Psoas muscle (tissue), 8 donors: ENCODE data around the gene SETD4. TPM values are rescaled to one million over a fixed set of nuclear protein-coding genes. Genes with fewer than 3 reads are reported as not detected.

Experiments used
- ATAC-seq, 4 donors: fragments of 200-7000 bp; cut with Tn5 transposase; one replicate each; pipeline ENCODE4 v1.9.1; 2020; ENCODE audit warnings: moderate library complexity in 3 of 4, mild to moderate bottlenecking in 2 of 4
- DNase-seq, 2 donors: peaks; one replicate each; pipeline ENCODE4 v3.0.0-alpha.2; 2020
- H3K27ac ChIP-seq: fragments of 200-600 bp; one replicate; pipeline ENCODE4 v1.8.0; 2022
- H3K27me3 ChIP-seq, 3 donors: fragments of 200-600 bp in 1 of 3; one replicate each; pipeline versions ENCODE4 v1.6.1 to v1.8.0; 2013 to 2022; ENCODE audit warnings: low read length in 2 of 3, mild to moderate bottlenecking in 2 of 3, moderate library complexity in 1 of 3; ENCODE audit not compliant: insufficient read depth in 3 of 3
- H3K36me3 ChIP-seq, 2 donors: fragments of 200-600 bp in 1 of 2; one replicate each; pipeline versions ENCODE4 v1.6.1 to v1.8.0; 2013 to 2022; ENCODE audit warnings: low read depth in 1 of 2, mild to moderate bottlenecking in 1 of 2, moderate library complexity in 1 of 2; ENCODE audit not compliant: insufficient read depth in 1 of 2
- H3K4me1 ChIP-seq: fragments of 200-600 bp; one replicate; pipeline ENCODE4 v1.8.0; 2022
- H3K4me3 ChIP-seq: fragments of 200-600 bp; one replicate; pipeline ENCODE4 v1.8.0; 2022; ENCODE audit warnings: mild to moderate bottlenecking
- H3K9me3 ChIP-seq: fragments of 200-600 bp; one replicate; pipeline ENCODE4 v1.8.0; 2022
- WGBS, 3 donors: extraction: QIAGEN DNeasy Blood & Tissue Kit; methylation state at CpG; one replicate each; pipeline versions ENCODE4 v1.1.6 to v1.1.7; 2013; 5-methylcytosine and 5-hydroxymethylcytosine counted together
- intact Hi-C, 2 donors: fragments of 100-400 bp; cut with DNase I; formaldehyde crosslinking; loops; one replicate each; pipeline versions ENCODE4 v1.11.0 to v1.14.2; 2022
- polyA plus RNA-seq, 3 donors: library from polyadenylated mRNA; stranded (reverse); fragments of 200-250 nt; gene quantifications; one replicate each; pipeline ENCODE4 v1.2.3, GENCODE V29; 2013
- total RNA-seq, 4 donors: library from RNA; stranded (reverse); fragmentation: NEBNext Ultra II Directional in 2 of 4; extraction: Animal tissue kit (Norgen Biotek cat#: 25700) in 2 of 4; gene quantifications; one replicate each; pipeline versions ENCODE4 v1.2.1 to v1.2.4, GENCODE V29; 2021 to 2023
- TF ChIP-seq, protein P1 (sequence below): fragments of 200-600 bp; IDR thresholded peaks from one replicate; pipeline ENCODE4 v1.8.0; 2022; ENCODE audit warnings: antibody characterized with exemption
- donor health status: healthy with polysubstance abuse.
- donor health status: DM: no; HTN: no; CAD: no; lungs with moderate emphysema.
- donor health status: Bipolar disorder and iron deficiency.
- donor health status: healthy.
- donor health status: DM: yes; HTN: yes; CAD: no.
- donor health status: DM: no; HTN: no; CAD: no.
- donor health status: DM: no; HTN: no; CAD: no.
- donor health status: DM: yes; HTN: yes; CAD: no.

SETD4 gene
- total and polyA plus RNA-seq, 7 donors: 6.5 to 17.9 (median 11.6) TPM

DNA sequence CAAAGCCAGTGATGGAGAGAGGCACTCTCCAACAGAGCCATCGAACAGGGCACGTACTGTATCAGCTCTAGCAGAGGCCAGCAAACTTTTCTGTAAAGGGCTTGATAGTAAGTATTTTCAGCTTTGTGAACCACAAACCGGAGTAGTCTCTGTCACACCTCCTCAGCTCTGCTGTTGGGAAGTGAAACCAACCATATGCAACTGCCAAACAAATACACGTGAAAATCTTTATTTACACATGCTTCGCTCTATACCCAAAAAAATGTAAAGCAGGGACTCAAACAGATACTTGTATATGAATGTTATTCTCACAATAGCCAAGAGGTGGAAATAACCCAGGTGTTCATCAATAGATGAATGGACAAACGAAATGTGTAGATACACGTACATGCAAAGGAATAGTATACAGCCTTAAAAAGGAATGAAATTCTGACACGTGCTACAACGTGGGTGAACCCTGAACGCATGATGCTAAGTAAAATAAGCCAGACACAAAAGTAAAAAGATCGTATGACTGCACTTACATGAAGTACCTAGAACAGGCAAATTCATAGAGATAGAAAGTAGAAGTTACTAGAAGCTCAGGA is 39.0 kb downstream of the SETD4 start:
- Histone ChIP-seq H3K27me3 (no peaks in the 10 kb centered on the region), H3K4me3 (no peak overlapping the region), H3K36me3 (no peaks in the 10 kb centered on the region), H3K4me1 (no peaks in the 10 kb centered on the region), H3K27ac (no peak overlapping the region), H3K9me3 (no peaks in the 10 kb centered on the region)
- 95 to 96% (median 96%) methylated on average over 11 of the region's 11 CpGs for WGBS, 3 donors
- TF ChIP-seq, protein P1, sequence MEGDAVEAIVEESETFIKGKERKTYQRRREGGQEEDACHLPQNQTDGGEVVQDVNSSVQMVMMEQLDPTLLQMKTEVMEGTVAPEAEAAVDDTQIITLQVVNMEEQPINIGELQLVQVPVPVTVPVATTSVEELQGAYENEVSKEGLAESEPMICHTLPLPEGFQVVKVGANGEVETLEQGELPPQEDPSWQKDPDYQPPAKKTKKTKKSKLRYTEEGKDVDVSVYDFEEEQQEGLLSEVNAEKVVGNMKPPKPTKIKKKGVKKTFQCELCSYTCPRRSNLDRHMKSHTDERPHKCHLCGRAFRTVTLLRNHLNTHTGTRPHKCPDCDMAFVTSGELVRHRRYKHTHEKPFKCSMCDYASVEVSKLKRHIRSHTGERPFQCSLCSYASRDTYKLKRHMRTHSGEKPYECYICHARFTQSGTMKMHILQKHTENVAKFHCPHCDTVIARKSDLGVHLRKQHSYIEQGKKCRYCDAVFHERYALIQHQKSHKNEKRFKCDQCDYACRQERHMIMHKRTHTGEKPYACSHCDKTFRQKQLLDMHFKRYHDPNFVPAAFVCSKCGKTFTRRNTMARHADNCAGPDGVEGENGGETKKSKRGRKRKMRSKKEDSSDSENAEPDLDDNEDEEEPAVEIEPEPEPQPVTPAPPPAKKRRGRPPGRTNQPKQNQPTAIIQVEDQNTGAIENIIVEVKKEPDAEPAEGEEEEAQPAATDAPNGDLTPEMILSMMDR: no peak
- DNase-seq: no peak
- ATAC-seq: no peak
- intact Hi-C loops: no loop called here

DNA sequence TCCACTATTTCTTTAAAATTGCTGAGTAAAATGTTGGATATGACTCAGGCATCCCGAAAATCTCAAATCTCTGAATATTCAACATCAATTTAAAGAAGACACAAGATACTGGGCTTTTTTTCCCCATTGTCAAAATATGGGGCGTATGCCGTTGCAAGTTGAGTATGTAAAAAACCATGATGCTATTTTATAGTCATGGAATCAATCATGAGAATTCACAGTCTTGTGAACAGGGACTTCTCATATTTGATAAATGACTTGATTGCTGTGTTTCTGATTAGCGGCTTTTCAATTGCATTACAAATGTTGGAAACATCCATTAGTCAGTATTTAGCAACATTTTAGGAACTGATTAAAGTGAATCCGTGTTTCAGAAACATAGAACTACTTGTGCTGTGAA is 45.3 kb downstream of the SETD4 start:
- Histone ChIP-seq H3K27ac (no peak overlapping the region), H3K4me3 (no peak overlapping the region), H3K9me3 (no peaks in the 10 kb centered on the region), H3K4me1 (no peaks in the 10 kb centered on the region), H3K36me3 (no peaks in the 10 kb centered on the region), H3K27me3 (no peaks in the 10 kb centered on the region)
- intact Hi-C loops: no loop called here
- TF ChIP-seq, protein P1: no peak
- WGBS, 3 donors: 85 to 90% (median 85%) methylated on average over 5 of the region's 5 CpGs
- no peak for ATAC-seq
- DNase-seq: no peak

DNA sequence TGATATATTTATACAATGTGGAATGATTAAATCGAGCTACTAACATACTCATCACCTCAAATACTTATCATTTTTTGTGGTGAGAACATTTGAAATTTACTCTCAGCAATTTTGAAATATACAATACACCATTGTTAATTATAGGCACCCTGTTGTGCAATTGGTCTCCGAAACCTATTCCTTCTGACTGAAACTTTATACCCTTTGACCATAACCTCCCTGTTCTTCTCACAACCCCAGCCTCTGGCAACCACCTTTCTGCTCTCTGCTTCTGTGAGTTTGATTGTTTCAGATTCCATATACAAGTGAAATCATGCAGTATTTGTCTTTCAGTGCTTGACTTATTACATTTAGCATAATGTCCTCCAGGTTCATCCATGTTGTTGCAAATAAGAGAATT is 49.5 kb downstream of the SETD4 start:
- Histone ChIP-seq H3K4me1 (no peaks in the 10 kb centered on the region), H3K27ac (no peak overlapping the region), H3K27me3 (no peaks in the 10 kb centered on the region), H3K9me3 (no peaks in the 10 kb centered on the region), H3K36me3 (no peaks in the 10 kb centered on the region), H3K4me3 (no peak overlapping the region)
- TF ChIP-seq, protein P1: no peak
- peak in 1 of 4 donors; percentile 68 for ATAC-seq
- intact Hi-C loops: no loop called here
- no peak for DNase-seq
- 35 to 51% (median 50%) methylated on average over 2 of the region's 2 CpGs for WGBS, 3 donors

DNA sequence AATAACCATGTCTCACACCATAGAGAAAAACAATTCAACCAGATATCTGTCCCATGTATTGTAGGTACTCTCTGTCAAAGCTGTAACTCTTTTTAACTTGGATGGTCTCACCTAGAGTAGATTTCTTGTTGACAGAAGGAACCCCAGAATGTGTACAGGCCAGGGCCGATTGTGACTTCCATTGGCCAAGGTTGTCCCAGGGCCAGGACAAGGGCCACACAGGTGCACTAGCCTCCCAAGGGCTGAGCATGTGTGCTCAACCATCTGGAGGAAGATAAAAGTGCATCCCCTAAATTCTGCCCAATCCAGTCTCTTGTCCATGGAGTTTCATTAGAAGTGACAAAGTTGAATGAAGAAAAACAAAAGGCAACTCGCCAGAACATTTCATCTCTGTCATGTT is 51.8 kb downstream of the SETD4 start:
- DNase-seq (no peak), ATAC-seq (no peak)
- Histone ChIP-seq H3K27me3 (no peaks in the 10 kb centered on the region), H3K27ac (no peak overlapping the region), H3K36me3 (no peaks in the 10 kb centered on the region), H3K4me1 (no peaks in the 10 kb centered on the region), H3K9me3 (no peaks in the 10 kb centered on the region), H3K4me3 (no peak overlapping the region)
- intact Hi-C loops: no loop called here
- 82 to 84% (median 83%) methylated on average over 2 of the region's 2 CpGs for WGBS, 3 donors
- TF ChIP-seq, protein P1: no peak

DNA sequence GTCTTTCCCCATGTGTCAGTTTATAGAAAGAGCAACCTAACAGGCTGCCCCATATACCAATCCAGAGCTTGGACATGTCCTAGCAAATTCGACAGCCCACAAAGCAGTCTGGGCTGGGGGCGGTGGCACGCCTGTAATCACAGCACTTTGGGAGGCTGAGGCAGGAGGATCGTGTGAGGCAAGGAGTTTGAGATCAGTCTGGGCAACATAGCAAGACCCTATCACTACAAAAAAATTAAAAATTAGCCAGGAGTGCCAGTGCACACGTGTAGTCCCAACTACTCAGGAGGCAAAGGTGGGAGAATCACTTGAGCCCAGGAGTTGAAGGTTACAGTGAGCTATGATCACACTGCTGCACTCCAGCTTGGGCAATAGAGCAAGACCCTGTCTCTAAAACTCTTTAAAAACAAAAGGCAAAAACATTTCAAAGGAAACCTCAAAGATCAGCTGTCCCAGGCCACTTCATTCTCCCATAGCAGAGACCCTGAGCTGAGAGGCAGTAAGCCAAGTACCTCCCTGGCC is 54.4 kb downstream of the SETD4 start:
- Histone ChIP-seq H3K4me1 (no peaks in the 10 kb centered on the region), H3K4me3 (no peak overlapping the region), H3K36me3 (no peaks in the 10 kb centered on the region), H3K9me3 (no peaks in the 10 kb centered on the region), H3K27me3 (no peaks in the 10 kb centered on the region), H3K27ac (no peak overlapping the region)
- no peak for ATAC-seq
- TF ChIP-seq, protein P1: no peak
- 89 to 94% (median 90%) methylated on average over 5 of the region's 5 CpGs for WGBS, 3 donors
- no peak for DNase-seq
- intact Hi-C loops: no loop called here
